GM12801 (cell line): ENCODE results near the gene HIPK1.

Experiments
- TF ChIP-seq, protein P1 (sequence below): IDR thresholded peaks from one replicate; pipeline ENCODE4 v1.5.1; 2011; ENCODE audit warnings: control low read depth; ENCODE audit not compliant: insufficient read length; ENCODE audit errors: extremely low read depth

Gene HIPK1

DNA sequence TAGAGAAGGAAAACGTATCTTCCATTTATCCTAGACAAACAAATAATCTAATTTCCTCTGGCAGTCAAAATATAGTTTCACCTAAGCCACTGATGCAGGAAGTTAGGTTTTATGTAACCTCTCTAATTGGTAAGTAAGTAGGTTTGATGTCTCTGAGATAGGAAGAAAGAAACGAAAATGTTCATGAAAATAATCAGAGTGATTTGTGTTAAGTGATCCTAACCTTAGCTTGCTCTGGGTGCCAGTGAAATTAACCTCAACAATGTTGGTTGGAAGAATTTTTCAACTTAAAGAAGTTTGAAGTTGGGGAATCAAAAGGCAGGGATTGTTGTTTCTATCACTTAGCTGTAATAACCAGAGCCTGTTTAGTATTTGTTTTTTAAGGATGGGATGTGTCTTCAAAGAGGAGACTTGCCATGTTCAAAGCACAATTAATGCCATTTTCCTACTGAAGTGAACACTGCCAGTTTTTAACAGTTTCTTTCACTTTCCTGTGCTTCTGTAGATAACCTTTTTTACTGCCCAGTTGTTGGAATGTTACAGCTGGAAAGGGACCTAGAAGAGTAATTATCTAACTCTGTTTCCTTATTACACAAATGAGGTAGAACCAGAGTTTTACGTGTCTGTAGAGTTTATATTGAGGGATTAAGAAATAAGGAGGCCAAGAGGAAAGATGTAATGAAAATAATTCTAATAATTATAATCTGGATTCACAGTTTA lies 18.4 kb downstream of the HIPK1 start:
- TF ChIP-seq, protein P1, sequence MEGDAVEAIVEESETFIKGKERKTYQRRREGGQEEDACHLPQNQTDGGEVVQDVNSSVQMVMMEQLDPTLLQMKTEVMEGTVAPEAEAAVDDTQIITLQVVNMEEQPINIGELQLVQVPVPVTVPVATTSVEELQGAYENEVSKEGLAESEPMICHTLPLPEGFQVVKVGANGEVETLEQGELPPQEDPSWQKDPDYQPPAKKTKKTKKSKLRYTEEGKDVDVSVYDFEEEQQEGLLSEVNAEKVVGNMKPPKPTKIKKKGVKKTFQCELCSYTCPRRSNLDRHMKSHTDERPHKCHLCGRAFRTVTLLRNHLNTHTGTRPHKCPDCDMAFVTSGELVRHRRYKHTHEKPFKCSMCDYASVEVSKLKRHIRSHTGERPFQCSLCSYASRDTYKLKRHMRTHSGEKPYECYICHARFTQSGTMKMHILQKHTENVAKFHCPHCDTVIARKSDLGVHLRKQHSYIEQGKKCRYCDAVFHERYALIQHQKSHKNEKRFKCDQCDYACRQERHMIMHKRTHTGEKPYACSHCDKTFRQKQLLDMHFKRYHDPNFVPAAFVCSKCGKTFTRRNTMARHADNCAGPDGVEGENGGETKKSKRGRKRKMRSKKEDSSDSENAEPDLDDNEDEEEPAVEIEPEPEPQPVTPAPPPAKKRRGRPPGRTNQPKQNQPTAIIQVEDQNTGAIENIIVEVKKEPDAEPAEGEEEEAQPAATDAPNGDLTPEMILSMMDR, result no peak

DNA sequence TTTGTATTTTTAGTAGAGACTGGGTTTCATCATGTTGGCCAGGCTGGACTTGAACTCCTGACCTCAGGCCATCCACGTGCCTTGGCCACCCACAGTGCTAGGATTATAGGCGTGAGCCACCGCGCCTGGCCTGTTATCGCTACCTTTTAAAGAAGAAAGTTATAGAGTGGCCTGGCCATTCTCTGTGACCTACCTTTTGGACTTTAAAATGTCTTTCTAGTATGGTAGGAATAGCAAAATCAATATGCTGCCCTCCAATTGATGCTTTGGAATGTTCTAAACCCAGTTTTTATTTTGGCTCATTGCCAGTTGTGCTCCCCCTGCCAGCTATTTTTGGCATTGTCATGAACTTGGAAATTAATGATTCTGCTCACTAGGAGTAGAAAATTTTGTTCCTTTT lies 19.9 kb downstream of the HIPK1 start:
- TF ChIP-seq, protein P1, result no peak

GRCh38 chr1:113950908-113951307 lies 21.8 kb downstream of the HIPK1 start:
- TF ChIP-seq, protein P1, result no peak

GRCh38 chr1:113951719-113952118 lies 22.6 kb downstream of the HIPK1 start:
- TF ChIP-seq, protein P1, result no peak

DNA sequence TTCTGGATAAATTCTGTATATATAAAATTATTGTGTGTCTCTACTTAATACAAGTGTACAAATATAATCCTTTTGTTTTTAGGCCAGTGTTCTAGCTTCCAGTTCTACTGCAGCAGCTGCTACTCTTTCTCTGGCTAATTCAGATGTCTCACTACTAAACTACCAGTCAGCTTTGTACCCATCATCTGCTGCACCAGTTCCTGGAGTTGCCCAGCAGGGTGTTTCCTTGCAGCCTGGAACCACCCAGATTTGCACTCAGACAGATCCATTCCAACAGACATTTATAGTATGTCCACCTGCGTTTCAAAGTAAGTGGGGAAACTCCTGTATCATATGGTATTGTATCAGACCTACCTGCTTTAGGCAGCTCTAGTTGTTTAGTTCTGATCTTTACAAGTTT lies 28.9 kb downstream of the HIPK1 start:
- TF ChIP-seq, protein P1, result no peak

GRCh38 chr1:113958691-113959090 lies 29.6 kb downstream of the HIPK1 start:
- TF ChIP-seq, protein P1, result no peak

DNA sequence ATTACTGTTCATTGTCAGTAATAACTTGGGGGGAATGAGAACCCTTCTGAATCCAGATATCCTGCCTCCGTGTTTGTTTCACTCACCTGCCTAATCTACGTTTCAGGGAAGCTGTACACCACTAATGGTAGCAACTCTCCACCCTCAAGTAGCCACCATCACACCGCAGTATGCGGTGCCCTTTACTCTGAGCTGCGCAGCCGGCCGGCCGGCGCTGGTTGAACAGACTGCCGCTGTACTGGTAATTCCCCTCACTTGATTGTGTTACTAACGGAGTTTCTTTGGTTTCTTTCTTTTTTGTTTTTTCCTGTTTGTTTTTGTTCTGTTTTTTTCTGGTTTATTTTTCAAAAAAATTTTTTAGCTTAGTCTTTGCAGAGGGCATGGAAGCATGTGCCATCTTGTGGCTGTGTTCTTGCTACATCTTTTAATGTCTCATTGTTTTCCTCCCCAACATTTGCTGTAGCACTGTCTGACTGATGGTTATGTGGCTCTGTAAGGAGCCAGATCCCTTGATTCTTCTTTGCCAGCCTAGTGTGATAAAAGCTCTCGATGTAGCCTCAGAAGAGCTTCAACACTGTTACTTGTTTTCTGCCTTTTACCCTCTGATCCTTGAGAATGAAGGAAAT lies 34.3 kb downstream of the HIPK1 start:
- TF ChIP-seq, protein P1, result no peak
